Frontal cortex (tissue), 4 donors: ENCODE results near the gene SPDL1. TPM values are rescaled to one million over a fixed set of nuclear protein-coding genes. Genes with fewer than 3 reads are reported as not detected.
A peak's percentile ranks its signal among the peaks of the same experiment; 100 is the strongest.
"Not testable (repeated sequence)": the region's sequence is repeated elsewhere in the genome, so short reads cannot be mapped to it uniquely, and the experiment has no call there.

ENCODE experiments used
- DNase-seq, 2 donors: peaks; one replicate each; pipeline ENCODE4 v3.0.0; 2012; ENCODE audit warnings: low spot score in 2 of 2
- FAIRE-seq: peaks from 2 replicates; lab custom pipeline; 2012; peaks lifted over from hg19 to GRCh38; lab: Jason Lieb, UNC
- total RNA-seq: library from RNA; depleted of rRNA; stranded (reverse); fragments of >200 nt; gene quantifications from one replicate; pipeline ENCODE4 v1.2.3, GENCODE V29; 2014
- donor health status: control.
- donor health status: control.
- donor health status: control.

SPDL1 gene
- total RNA-seq, 1 donor from 2014 or later = 20.8 TPM

GRCh38 chr5:169624307-169624706 is 40.7 kb downstream of the SPDL1 start:
- DNase-seq, FAIRE-seq: not testable (repeated sequence)

DNA sequence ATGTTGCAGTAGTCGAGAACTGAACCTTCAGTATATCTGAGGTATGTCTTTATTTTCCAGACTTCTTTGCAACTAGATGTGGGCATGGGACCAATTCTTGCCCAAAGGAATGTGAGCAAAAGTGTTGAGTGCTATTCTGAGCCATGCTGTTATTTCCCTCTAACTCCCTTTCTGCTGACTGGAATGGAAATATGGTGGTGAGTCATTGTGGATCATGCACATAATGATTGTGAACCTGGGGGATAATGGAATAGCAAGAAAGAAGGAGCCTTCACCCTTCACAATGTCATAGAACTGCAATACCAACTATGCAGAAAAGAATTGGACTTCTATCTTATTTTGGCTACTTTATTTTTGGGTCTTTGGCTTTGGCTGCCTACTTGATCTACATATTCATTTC is 43.2 kb downstream of the SPDL1 start:
- DNase-seq = no peak
- no peak for FAIRE-seq

- DNase-seq (no peak), FAIRE-seq (no peak)
These were observed 44.0 kb downstream of the SPDL1 start for GRCh38 chr5:169627551-169627950.

- FAIRE-seq (no peak), DNase-seq (no peak)
These were observed 45.3 kb downstream of the SPDL1 start for GRCh38 chr5:169628892-169629291.

GRCh38 chr5:169629847-169630548 is 46.4 kb downstream of the SPDL1 start:
- no peak for FAIRE-seq
- DNase-seq = no peak

- no peak for FAIRE-seq
These were observed 47.8 kb downstream of the SPDL1 start for GRCh38 chr5:169631360-169631759.

GRCh38 chr5:169632946-169633345 is 49.4 kb downstream of the SPDL1 start:
- DNase-seq (no peak), FAIRE-seq (no peak)

More at GRCh38 chr5:169631360-169631759, 47.8 kb downstream of the SPDL1 start:
- DNase-seq = no peak

- no peak for FAIRE-seq
These were observed 51.0 kb downstream of the SPDL1 start for GRCh38 chr5:169634606-169635005.

GRCh38 chr5:169635936-169636335 is 52.4 kb downstream of the SPDL1 start:
- no peak for DNase-seq
- FAIRE-seq = no peak

More at GRCh38 chr5:169634606-169635005, 51.0 kb downstream of the SPDL1 start:
- DNase-seq = no peak

GRCh38 chr5:169636477-169637084 is 53.0 kb downstream of the SPDL1 start:
- FAIRE-seq = no peak
- DNase-seq = no peak

DNA sequence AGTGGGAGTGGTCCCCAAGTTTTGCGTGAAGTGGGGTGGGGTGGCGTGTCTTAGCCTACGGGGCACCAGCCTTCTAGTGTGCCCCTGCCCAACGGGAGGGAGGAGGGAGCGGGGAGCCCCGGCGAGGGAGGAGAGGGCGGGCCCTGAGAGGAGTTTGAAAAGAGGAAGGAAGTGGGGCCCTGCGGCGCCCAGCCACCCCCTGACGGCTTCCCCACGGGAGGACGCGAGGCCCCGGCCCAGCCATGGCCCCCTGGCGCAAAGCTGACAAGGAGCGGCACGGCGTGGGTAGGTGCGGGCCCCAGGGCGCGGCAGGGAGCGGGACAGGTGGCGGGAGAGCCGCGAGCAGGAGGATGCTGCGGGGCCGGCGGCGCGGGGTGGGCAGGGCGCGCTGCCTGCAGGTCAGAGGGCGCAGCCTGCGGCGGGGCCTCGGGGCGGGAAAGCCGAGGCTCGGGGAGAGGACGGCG is 53.5 kb downstream of the SPDL1 start, which contains the start of gene DOCK2:
Gene DOCK2, plus strand, starts transcription at position 191 of the 464 bp plus-strand sequence. Its CDS starts 52 bp downstream, at position 243.
- FAIRE-seq (no peak), DNase-seq (peak in 1 of 2 donors; percentile 27)

DNA sequence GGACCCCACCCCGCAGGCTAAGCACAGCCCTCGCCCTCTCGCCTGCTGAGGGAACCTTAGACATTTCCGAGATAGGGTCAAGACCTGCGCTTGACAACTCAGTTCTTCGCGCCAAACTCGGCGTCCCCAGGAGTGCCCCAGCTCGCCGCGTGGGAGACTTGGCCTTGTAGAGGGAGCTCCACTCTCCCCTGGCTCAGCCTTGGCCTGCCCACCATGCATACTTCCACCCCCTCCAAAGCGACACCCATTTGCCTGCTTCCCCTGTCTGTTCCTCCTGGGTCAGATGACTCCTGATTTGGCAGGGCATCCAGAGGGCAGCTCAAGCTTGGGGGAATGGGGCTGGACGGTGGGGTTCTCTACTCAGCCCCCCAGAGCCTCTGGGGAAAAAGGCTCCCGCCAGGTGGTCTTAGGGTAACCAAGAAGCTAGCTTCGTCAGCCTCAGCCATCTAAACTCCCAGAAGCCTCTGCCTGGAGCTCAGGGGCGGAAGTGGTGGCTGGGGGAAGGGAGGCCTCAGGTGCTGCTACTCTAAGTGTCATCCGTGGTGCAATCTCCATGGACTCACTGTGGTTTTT is 54.1 kb downstream of the SPDL1 start:
- DNase-seq (no peak), FAIRE-seq (no peak)

DNA sequence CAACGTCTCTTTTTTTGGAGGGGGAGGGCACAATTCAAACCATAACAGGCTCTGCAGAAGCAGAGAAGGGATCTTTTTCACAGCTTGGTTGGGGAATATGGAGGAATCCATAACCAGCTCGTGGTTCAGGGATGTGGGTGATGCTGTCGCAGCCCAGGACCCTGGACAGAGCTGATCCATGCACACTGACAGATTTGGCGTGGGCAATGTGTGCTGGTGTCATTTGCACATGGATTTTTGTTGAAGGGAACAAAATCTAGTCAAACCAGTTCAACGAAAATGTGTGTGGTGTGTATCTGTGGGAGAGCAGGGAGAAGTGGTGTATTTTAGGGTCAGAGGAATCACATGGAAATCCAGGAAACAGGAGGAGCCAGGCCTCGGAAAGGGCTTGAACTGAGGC is 57.7 kb downstream of the SPDL1 start:
- DNase-seq = no peak
- no peak for FAIRE-seq

GRCh38 chr5:169646856-169647255 is 63.3 kb downstream of the SPDL1 start:
- FAIRE-seq = no peak
- no peak for DNase-seq

- DNase-seq (no peak), FAIRE-seq (no peak)
These were observed 64.0 kb downstream of the SPDL1 start for GRCh38 chr5:169647566-169647965.

GRCh38 chr5:169648725-169649310 is 65.2 kb downstream of the SPDL1 start:
- FAIRE-seq (no peak), DNase-seq (no peak)

- FAIRE-seq (no peak), DNase-seq (no peak)
These were observed 65.9 kb downstream of the SPDL1 start for GRCh38 chr5:169649486-169649885.

DNA sequence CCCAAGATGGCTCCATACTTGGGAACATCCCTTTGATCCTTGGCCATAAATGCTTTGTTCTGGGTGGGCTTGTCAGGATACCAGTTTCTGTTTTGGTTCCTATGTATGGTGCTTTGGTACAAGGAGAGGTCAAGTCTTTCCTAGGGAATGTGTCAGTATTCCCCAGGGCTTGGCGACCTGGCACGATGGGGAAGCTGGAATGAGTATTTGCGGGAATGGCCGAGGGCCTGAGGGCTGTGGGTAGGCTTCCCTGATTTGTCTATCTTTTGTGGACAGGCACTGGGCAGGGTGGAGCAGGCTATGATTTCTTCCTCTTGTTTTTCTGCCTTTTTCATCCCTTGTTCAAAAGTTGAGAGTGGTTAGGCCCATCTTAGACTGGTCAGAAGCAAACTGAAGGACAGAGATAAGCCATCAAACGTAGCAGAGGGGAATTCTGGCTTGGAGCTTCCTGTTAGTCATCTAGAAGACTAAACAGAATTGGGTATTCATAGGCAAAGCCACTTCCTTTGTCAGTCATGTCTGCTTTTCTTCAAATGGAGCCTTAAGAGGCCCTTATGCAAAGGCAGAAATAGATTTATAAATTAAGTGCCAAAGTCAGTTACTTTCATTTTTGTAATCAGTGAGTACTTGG is 67.2 kb downstream of the SPDL1 start:
- FAIRE-seq (no peak), DNase-seq (no peak)

DNA sequence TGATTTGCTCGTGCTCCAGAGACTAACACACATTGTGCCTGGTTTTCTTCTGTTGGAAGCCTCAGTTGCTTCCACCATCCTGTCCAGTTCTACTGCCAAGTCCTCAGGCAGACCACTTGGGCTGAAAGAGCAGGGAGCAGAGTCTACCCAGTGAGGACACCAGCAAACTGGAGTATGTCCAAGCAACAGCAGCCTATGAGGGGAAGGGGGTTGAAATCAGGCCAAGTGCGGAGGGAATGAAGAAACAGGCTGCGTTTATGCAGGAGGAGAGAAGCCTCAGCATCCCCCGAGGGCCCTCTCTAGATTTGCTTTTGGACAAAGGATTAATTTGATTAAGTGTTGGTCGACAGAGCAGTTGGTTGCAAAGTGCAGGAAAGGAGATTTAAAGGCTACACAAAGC is 68.0 kb downstream of the SPDL1 start:
- DNase-seq = no peak
- FAIRE-seq = no peak

DNA sequence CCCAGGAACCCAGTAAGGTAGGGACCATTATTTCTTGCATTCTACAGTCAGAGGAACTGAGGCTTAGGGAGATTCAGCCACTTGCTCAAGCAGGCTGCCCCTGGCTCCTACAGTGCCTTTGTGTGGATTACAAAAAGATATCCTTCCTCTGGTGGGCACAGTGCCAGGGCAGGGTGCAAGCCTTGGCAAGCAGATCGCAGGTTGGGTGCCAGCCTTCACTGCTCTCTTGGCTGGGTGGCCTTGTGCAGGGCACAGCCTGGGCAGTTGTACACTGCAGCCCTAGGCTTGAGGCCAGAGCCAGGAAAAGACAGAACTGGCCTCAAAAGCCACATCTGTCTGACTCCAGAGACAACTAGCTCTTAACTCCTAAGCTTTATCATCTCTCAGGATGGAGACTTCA is 68.5 kb downstream of the SPDL1 start:
- no peak for FAIRE-seq
- no peak for DNase-seq
